GM18526 (cell line): ENCODE results near the gene GALT.

Source experiments
- POLR2A ChIP-seq: IDR thresholded peaks from 3 replicates; pipeline ENCODE4 v1.6.1; 2011; ENCODE audit not compliant: insufficient read length; ENCODE audit errors: extremely low read depth

GALT gene

DNA sequence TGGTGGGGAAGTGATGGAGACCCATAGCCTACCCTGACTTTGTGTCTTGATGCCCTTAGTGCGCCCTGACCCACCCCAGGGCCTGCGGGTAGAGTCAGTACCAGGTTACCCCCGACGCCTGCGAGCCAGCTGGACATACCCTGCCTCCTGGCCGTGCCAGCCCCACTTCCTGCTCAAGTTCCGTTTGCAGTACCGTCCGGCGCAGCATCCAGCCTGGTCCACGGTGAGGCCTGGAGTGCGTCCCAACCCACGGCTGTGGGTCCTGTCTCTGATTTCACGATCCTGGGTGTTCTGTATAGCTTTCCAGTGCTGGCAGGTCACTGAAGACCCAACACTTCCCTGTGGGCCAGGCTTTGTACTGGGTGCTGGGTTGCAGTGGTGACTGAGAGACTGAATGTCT lies 12.0 kb downstream of the GALT start:
- TF ChIP-seq POLR2A, result no peak

- TF ChIP-seq POLR2A, result no peak
These were observed 13.2 kb downstream of the GALT start for GRCh38 chr9:34659592-34660253.

- TF ChIP-seq POLR2A, result no peak
These were observed 16.2 kb downstream of the GALT start, which contains the start of gene CCL27 for GRCh38 chr9:34662526-34663302. TSS of gene CCL27 (minus strand) at chr9:34662657. CDS start at chr9:34662633, 24 bp downstream.

DNA sequence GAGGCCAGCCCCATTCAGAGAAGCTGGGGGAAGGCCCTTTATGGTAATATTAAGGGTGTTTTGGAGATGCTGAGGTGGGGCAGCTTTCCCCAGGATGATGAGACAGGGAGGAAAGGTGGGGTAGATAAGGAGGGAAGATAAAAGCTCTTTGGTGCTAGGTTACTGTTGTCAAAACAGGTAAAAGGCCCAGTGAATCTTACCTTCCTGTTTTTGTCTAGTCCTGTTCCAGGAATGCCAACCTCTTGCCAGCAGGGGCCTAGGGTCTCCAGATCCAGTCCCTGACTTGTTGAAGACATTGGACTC lies 16.8 kb downstream of the GALT start:
- TF ChIP-seq POLR2A, result no peak

DNA sequence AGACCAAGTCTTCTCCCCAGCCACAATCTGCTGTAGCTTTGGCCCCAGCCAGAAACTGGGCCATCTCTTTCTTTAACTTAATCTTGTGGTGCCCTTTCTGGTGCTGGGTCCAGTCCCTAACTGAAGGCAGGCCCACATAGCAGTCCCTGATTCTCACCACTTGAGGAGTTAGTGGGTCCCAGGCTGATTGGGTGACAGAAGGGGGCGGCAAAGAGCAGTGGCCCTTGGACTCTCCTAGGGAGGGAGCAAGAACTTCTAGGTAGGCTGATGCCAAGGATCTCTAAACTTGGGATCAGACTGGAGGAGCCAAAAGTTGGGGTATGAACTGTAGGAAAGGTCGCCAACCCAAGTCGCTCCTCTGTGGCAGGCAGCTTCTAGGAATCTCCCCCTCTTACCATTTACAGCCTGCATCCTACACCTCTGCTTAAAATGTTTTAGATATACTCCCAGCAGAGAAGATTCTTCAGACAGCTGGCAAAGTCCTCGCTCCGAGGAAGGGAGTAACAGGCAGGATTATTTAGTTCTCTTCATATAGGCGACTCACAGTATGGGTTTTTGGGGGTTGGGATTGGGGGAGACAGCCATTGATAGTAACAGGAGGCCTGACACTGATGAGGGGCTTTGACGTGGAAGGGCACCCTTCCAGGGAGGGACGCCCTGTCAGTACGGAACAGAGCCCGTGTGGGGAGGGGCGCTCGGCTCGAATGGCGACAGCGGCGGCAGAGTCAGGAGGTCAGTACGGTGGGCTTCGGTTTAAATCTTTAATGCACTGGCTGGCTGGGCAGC lies 18.0 kb downstream of the GALT start:
- TF ChIP-seq POLR2A, result no peak

DNA sequence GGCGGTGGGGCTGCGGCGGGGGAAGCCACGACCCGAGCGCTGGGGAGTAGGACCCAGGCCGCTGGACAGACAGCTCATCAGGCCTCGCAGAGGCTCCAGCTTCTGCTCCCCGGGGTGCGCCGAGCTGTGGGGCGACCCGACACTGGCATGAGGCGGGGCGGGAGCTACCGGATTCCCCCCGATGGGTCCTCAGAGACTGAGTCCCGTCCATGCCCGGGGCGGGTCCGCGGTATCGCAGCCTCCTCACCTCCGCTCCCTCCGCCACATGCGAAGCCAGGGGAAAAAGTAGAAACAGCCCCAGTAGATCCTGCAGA lies 18.5 kb downstream of the GALT start:
- no peak for TF ChIP-seq POLR2A

GRCh38 chr9:34665381-34666250 lies 19.1 kb downstream of the GALT start:
- TF ChIP-seq POLR2A, result no peak

DNA sequence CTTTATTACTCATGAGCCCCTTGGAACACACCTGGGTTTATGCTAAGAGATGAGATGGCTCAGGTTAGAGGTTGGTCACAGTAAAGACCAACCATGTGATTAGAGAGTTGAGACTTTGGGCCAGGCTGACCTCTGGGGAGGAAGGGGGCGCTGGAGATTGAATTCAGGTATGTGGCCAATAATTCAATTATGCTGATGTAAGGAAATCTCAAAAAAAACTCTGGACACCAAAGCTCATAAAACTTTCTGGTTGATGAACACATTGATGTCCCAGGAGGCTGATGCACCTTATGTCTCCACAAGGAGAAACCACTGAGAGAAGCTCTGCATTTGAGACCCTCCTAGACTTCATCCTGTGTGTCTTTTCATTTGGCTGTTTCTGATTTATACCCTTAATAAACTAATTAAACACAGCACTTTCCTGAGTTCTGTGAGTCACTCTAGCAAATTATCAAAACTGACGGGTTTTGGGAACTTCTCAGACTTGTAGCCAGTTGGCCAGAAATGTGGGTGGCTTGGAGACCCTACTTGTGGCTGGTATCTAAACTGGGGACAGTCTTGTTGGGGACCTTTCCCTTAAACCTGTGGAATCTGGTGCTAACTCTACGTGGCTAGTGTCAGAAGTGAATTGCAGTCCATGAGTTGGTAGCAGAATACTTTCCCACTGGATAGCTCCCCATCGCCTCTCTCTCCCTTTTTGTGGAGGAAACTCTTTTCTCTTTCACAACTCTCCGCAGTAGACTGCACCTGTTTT lies 23.5 kb downstream of the GALT start:
- TF ChIP-seq POLR2A, result no peak

DNA sequence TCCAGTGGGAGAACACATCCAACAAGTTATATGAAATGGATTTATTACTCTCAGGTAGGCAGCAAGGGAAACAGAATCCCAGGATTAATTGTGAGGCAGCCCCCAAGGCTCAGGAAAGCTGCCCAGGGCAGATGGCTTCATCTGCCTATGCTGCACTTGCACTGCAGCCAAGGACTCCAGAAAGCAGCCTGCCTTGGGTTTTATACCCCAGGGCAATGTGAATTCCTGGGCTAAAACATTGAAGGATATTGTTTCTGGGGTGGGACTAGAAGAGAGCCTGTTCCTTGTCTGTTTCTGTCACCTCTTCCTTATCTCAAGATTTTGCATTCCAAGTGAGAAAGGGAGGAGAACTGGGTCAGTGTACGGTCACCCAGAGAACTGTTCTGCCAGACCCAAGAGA lies 24.8 kb downstream of the GALT start:
- TF ChIP-seq POLR2A, result no peak

DNA sequence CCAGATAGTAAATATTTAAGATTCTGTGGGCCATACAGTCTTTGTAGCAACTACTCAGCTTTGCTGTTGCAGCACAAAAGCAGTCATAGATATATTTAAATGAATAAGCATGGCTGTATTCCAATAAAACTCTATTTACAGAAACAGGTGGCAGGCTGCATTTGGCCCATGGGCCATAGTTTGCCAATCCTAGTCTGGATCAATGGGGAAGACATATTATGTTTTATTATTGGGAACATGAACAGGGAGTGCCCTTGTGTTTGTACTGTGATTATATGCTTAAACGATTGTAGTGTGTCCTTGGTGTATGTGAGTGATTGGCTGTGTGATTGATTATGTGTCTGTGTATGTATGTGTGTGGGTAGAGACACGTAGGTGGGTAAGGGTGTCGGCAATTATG lies 28.0 kb downstream of the GALT start:
- TF ChIP-seq POLR2A, result no peak

GRCh38 chr9:34675048-34675714 lies 28.7 kb downstream of the GALT start:
- no peak for TF ChIP-seq POLR2A

DNA sequence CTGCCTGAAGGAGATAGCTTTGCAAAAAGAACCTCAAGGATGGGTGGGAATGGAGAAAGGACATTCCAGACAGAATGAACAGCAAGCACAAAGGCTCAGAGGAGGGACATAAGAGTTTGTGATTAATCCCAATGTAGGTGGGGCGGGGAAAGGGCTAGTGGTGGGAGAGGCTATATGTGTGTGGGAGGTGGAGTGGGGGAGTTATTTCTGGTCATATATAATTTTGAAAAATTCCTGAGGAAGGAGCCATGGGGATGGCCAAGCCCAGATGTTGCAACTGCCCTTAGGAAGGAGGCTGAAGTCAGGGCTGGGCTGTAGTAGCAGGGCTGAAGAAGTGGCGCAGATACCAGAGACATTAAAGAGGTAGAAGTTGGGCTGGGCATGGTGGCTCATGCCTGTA lies 29.4 kb downstream of the GALT start:
- TF ChIP-seq POLR2A, result no peak

DNA sequence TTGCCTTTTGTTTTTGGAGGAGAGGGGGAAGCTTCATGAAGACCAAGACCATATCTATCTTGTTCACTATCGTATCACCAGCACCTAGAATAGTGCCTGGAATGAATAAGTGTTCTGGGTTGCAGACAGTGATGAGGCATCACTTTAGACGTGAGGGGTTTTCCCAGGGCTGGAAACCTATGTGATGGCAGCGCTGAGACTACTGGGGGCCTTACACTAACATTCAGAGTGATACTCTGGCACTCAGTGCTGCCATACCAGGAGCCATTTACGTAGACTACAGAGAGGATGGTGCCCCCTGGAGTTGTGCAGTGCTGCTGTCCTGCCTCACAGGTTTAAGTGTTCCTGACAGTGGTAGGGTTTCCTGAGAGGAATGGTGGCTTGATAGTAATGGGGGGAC lies 37.7 kb downstream of the GALT start:
- TF ChIP-seq POLR2A, result no peak

GRCh38 chr9:34684816-34685215 lies 38.3 kb downstream of the GALT start:
- no peak for TF ChIP-seq POLR2A
